GM23338 (cell line): ENCODE results near the gene ATG9A. TPM values are rescaled to one million over a fixed set of nuclear protein-coding genes. Genes with fewer than 3 reads are reported as not detected.

ENCODE experiments used
- ATAC-seq: fragments of 200-7000 bp; cut with Tn5 transposase; 3 replicates; pipeline ENCODE4 v1.9.1; 2020
- DNase-seq: peaks from one replicate; pipeline ENCODE4 v3.0.0-alpha.2; 2015; ENCODE audit warnings: low spot score
- H2AFZ ChIP-seq: fragments of 200-600 bp; sonication (generic); 2 replicates; pipeline ENCODE4 v1.8.0; 2016; ENCODE audit warnings: antibody characterized with exemption, mild to moderate bottlenecking, moderate library complexity
- H3F3A ChIP-seq: fragments of 200-600 bp; sonication (generic); replicated peaks from 2 replicates; pipeline ENCODE4 v1.8.0; 2017; ENCODE audit warnings: antibody characterized with exemption, mixed run types, low read depth
- H3K27ac ChIP-seq: fragments of 200-600 bp; sonication (generic); 2 replicates; pipeline ENCODE4 v1.6.1; 2016; ENCODE audit warnings: low read depth
- H3K27me3 ChIP-seq: fragments of 200-600 bp; sonication (generic); 2 replicates; pipeline ENCODE4 v1.8.0; 2016; ENCODE audit warnings: mild to moderate bottlenecking, mixed run types, moderate library complexity; ENCODE audit not compliant: insufficient read depth
- H3K36me3 ChIP-seq: fragments of 200-600 bp; sonication (generic); 2 replicates; pipeline ENCODE4 v1.8.0; 2016; ENCODE audit warnings: mild to moderate bottlenecking; ENCODE audit not compliant: insufficient read depth
- H3K4me1 ChIP-seq: fragments of 200-600 bp; sonication (generic); 2 replicates; pipeline ENCODE4 v1.8.0; 2016; ENCODE audit warnings: mild to moderate bottlenecking, moderate library complexity; ENCODE audit not compliant: insufficient read depth
- H3K4me2 ChIP-seq: fragments of 200-600 bp; sonication (generic); 2 replicates; pipeline ENCODE4 v1.7.1; 2017; ENCODE audit warnings: mixed run types
- H3K4me3 ChIP-seq: fragments of 200-600 bp; sonication (generic); 2 replicates; pipeline ENCODE4 v1.6.1; 2016; ENCODE audit warnings: mixed run types
- H3K79me2 ChIP-seq: fragments of 200-600 bp; sonication (generic); replicated peaks from 2 replicates; pipeline ENCODE4 v1.8.0; 2017; ENCODE audit warnings: mild to moderate bottlenecking; ENCODE audit not compliant: insufficient read depth
- H3K9me2 ChIP-seq: fragments of 200-600 bp; sonication (generic); 2 replicates; pipeline ENCODE4 v1.8.0; 2017; ENCODE audit not compliant: insufficient read depth
- H4K20me1 ChIP-seq: fragments of 200-600 bp; sonication (generic); replicated peaks from 2 replicates; pipeline ENCODE4 v1.8.0; 2017; ENCODE audit warnings: mild to moderate bottlenecking; ENCODE audit not compliant: insufficient read depth
- H3K27ac Mint-ChIP-seq: 2 replicates; pipeline ENCODE4 v1.8.0; 2020; ENCODE audit warnings: inconsistent platforms, mild to moderate bottlenecking, moderate library complexity, mixed read lengths
- H3K27me3 Mint-ChIP-seq: 3 replicates; pipeline ENCODE4 v1.8.0; 2022; ENCODE audit warnings: low read depth, mild to moderate bottlenecking, moderate library complexity, mixed read lengths, inconsistent platforms; ENCODE audit not compliant: insufficient read depth, poor library complexity
- H3K36me3 Mint-ChIP-seq: 3 replicates; pipeline ENCODE4 v1.8.0; 2021; ENCODE audit warnings: low read depth, mild to moderate bottlenecking, inconsistent platforms, moderate library complexity, mixed read lengths
- H3K4me1 Mint-ChIP-seq: 3 replicates; pipeline ENCODE4 v1.8.0; 2020; ENCODE audit warnings: mild to moderate bottlenecking, inconsistent platforms, mixed read lengths
- H3K4me3 Mint-ChIP-seq: 3 replicates; pipeline ENCODE4 v1.8.0; 2021; ENCODE audit warnings: moderate library complexity, mild to moderate bottlenecking, inconsistent platforms, mixed read lengths
- H3K9me3 Mint-ChIP-seq: 3 replicates; pipeline ENCODE4 v1.8.0; 2020; ENCODE audit warnings: moderate library complexity, mild to moderate bottlenecking, inconsistent platforms, mixed read lengths
- EZH2 ChIP-seq: fragments of 200-600 bp; sonication (generic); IDR thresholded peaks from one replicate; pipeline ENCODE4 v1.8.0; 2017; ENCODE audit warnings: antibody characterized with exemption, mild to moderate bottlenecking, low read depth; ENCODE audit not compliant: unreplicated experiment
- EZH2phosphoT487 ChIP-seq: fragments of 200-600 bp; sonication (generic); IDR thresholded peaks from one replicate; pipeline ENCODE4 v1.8.1; 2018; ENCODE audit warnings: antibody characterized with exemption; ENCODE audit not compliant: unreplicated experiment
- NANOG ChIP-seq: IDR thresholded peaks from 2 replicates; pipeline ENCODE4 v1.6.1; 2016; ENCODE audit warnings: antibody characterized with exemption, borderline replicate concordance
- POLR2AphosphoS5 ChIP-seq: IDR thresholded peaks from 2 replicates; pipeline ENCODE4 v1.6.1; 2016; ENCODE audit warnings: antibody characterized with exemption, low read depth
- STAT1 ChIP-seq: IDR thresholded peaks from one replicate; pipeline ENCODE4 v1.6.1; 2016; ENCODE audit warnings: antibody characterized with exemption; ENCODE audit not compliant: unreplicated experiment
- ZNF114 ChIP-seq: fragments of 250-450 bp; sonication (Bioruptor Pico); IDR thresholded peaks from 2 replicates; pipeline ENCODE4 v1.5.0; 2020; ENCODE audit warnings: mild to moderate bottlenecking, moderate library complexity
- ZNF331 ChIP-seq: fragments of 250-450 bp; sonication (Bioruptor Pico); IDR thresholded peaks from 2 replicates; pipeline ENCODE4 v1.5.0; 2020; ENCODE audit warnings: low read depth, mild to moderate bottlenecking, moderate library complexity
- polyA plus RNA-seq: library from polyadenylated mRNA; unstranded; fragments of >200 nt; fragmentation: Nextera tagmentation; extraction: Ambion mirVana; gene quantifications from 2 replicates; pipeline ENCODE4 v1.2.1, GENCODE V29; 2016
- total RNA-seq: library from RNA; depleted of rRNA; stranded (reverse); fragments of >200 nt; shearing (Covaris generic); gene quantifications from 2 replicates; pipeline ENCODE4 v1.2.3, GENCODE V29; 2014
- TF ChIP-seq, protein P1 (sequence below): IDR thresholded peaks from 2 replicates; pipeline ENCODE4 v1.6.1; 2016; ENCODE audit warnings: antibody characterized with exemption
- TF ChIP-seq, protein P2 (sequence below): IDR thresholded peaks from one replicate; pipeline ENCODE4 v1.6.1; 2018; ENCODE audit warnings: antibody characterized with exemption; ENCODE audit not compliant: unreplicated experiment
- TF ChIP-seq, protein P3 (sequence below), 2 experiments: fragments of 200-600 bp in 1 of 2; sonication (generic) in 1 of 2; conservative IDR thresholded peaks; 2 replicates each; pipeline versions ENCODE4 v1.5.1 to v1.6.1; 2016 to 2017; ENCODE audit warnings: antibody characterized with exemption in 2 of 2, low read depth in 2 of 2, mild to moderate bottlenecking in 2 of 2, moderate library complexity in 1 of 2

The ATG9A gene
- total and polyA plus RNA-seq, 2 experiments from 2014 or later = 20.7 to 54.2 TPM

DNA sequence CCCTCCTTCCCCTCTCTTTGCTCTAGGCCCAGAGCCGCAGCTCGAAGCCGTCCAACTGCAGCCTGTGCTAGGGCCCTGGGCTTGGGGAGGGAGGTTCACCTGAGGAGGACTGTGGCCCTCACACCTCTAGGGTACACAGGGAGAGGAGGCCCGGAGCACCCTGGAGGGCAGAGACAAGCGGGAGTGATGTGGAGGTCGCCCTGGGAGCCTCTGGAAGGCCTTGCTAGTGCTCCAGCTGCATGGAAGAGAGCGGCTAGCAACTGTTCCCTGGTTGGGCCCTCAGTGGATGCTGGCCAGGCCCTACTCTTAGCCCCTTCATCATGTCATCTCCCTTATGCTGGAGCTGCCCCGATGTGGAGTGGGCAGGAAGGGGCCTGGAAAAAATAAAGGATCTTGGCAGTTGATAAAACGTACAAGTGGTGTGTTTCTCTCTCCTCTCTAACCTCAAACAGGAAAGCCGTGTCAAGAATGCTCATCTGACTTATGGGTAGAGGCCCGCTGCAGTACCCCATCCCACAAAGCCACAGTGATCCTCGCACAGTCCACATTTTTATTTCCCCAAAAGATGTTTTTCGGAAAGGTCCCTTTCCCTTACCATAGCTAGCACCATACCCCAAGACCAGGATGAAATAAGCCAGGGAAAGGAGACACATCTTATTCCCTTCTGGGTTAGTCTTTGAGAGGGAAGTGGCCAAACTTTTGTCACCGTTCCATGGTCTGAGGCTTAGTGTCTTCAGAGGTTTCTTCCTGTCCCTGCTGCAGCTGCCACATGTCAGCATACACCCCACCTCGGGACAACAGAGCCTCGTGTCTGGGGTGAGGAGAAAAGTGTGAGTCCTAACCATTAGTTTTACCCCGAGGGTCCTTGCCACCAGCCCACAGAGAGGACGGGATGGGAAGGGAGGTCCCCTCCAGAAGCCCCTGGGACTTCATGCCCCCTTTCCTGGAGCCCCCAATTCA, 19.9 kb downstream of the ATG9A start (continued):
- TF ChIP-seq POLR2AphosphoS5 (no peak; the same call in 1 of the 2 replicates), NANOG (no peak), STAT1 (no peak), ZNF114 (no peak)
- TF ChIP-seq, protein P1, sequence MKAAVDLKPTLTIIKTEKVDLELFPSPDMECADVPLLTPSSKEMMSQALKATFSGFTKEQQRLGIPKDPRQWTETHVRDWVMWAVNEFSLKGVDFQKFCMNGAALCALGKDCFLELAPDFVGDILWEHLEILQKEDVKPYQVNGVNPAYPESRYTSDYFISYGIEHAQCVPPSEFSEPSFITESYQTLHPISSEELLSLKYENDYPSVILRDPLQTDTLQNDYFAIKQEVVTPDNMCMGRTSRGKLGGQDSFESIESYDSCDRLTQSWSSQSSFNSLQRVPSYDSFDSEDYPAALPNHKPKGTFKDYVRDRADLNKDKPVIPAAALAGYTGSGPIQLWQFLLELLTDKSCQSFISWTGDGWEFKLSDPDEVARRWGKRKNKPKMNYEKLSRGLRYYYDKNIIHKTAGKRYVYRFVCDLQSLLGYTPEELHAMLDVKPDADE = no peak

DNA sequence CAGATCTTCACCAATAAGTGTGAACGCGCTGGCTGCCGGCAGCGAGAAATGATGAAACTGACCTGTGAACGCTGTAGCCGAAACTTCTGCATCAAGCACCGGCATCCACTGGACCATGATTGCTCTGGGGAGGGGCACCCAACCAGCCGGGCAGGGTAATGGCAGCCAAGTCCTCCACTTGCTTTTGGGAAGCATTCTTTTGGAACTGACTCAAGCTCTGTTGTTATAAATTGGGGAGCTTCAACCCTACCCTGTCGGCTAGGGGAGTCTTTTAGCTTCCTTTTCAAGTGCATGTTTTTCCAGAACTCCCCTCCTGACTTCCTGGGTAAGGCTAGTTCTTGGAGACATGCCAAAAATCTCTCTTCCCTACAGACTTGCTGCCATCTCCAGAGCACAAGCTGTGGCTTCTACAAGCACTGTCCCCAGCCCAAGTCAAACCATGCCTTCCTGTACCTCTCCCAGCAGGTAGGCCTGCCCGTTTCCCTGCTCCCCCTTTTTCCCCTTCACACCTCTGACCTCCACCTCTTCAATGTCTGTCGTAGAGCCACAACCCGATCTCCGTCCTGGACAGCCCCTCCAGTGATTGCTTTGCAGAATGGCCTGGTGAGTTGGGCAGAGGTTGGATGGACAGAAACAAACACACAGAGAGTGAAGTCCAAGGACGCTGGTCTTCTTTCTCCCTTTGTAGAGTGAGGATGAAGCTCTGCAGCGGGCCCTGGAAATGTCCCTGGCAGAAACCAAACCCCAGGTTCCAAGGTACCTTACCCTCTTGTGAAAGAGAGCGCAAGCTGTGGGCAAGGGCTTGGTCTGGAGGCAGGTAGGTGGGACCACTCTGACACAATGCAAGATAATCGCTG, 21.3 kb downstream of the ATG9A start:
- Histone ChIP-seq H3K27me3 (no peaks in the 10 kb centered on the region), H4K20me1 (no peaks in the 10 kb centered on the region; the same call in 1 of the 2 replicates), H3K36me3 (no peaks in the 10 kb centered on the region; the same call in 1 of the 2 replicates), H3K79me2 (no peaks in the 10 kb centered on the region), H2AFZ (no peak overlapping the region), H3K9me2 (no peaks in the 10 kb centered on the region), H3K4me3 (peak overlapping the region; percentile 84; the same call in 1 of the 2 replicates), H3K4me1 (peaks cover 15% of the 10 kb centered on the region), H3F3A (peaks cover 15% of the 10 kb centered on the region; the same call in 1 of the 2 replicates), H3K27ac (no peak overlapping the region; the same call in 1 of the 2 replicates), H3K4me2 (peak overlapping the region; percentile 96; the same call in 1 of the 2 replicates)
- H3K36me3 Mint-ChIP-seq = peaks cover 40% of the 10 kb centered on the region
- H3K9me3 Mint-ChIP-seq = peaks cover 2% of the 10 kb centered on the region; the same call in 1 of the 3 replicates
- no peak for ATAC-seq
- peak overlapping the region; percentile 88 for H3K4me3 Mint-ChIP-seq
- no peak for DNase-seq
- peaks cover 13% of the 10 kb centered on the region for H3K27me3 Mint-ChIP-seq
- no peak overlapping the region for H3K27ac Mint-ChIP-seq
- peaks cover 13% of the 10 kb centered on the region; the same call in 2 of the 3 replicates for H3K4me1 Mint-ChIP-seq
- TF ChIP-seq EZH2phosphoT487 = no peak
- TF ChIP-seq, protein P2, sequence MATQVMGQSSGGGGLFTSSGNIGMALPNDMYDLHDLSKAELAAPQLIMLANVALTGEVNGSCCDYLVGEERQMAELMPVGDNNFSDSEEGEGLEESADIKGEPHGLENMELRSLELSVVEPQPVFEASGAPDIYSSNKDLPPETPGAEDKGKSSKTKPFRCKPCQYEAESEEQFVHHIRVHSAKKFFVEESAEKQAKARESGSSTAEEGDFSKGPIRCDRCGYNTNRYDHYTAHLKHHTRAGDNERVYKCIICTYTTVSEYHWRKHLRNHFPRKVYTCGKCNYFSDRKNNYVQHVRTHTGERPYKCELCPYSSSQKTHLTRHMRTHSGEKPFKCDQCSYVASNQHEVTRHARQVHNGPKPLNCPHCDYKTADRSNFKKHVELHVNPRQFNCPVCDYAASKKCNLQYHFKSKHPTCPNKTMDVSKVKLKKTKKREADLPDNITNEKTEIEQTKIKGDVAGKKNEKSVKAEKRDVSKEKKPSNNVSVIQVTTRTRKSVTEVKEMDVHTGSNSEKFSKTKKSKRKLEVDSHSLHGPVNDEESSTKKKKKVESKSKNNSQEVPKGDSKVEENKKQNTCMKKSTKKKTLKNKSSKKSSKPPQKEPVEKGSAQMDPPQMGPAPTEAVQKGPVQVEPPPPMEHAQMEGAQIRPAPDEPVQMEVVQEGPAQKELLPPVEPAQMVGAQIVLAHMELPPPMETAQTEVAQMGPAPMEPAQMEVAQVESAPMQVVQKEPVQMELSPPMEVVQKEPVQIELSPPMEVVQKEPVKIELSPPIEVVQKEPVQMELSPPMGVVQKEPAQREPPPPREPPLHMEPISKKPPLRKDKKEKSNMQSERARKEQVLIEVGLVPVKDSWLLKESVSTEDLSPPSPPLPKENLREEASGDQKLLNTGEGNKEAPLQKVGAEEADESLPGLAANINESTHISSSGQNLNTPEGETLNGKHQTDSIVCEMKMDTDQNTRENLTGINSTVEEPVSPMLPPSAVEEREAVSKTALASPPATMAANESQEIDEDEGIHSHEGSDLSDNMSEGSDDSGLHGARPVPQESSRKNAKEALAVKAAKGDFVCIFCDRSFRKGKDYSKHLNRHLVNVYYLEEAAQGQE = no peak
- TF ChIP-seq ZNF331 (CRISPR knock-in tag) = no peak
- TF ChIP-seq, protein P3, sequence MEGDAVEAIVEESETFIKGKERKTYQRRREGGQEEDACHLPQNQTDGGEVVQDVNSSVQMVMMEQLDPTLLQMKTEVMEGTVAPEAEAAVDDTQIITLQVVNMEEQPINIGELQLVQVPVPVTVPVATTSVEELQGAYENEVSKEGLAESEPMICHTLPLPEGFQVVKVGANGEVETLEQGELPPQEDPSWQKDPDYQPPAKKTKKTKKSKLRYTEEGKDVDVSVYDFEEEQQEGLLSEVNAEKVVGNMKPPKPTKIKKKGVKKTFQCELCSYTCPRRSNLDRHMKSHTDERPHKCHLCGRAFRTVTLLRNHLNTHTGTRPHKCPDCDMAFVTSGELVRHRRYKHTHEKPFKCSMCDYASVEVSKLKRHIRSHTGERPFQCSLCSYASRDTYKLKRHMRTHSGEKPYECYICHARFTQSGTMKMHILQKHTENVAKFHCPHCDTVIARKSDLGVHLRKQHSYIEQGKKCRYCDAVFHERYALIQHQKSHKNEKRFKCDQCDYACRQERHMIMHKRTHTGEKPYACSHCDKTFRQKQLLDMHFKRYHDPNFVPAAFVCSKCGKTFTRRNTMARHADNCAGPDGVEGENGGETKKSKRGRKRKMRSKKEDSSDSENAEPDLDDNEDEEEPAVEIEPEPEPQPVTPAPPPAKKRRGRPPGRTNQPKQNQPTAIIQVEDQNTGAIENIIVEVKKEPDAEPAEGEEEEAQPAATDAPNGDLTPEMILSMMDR (conservative IDR thresholded peaks at IDR 0.05; ENCODE audit: low read depth in 2 of 2) = no peak
- no peak for TF ChIP-seq STAT1
- no peak for TF ChIP-seq EZH2
